A549 (cell line): ENCODE results near the gene POLR2L. TPM values are rescaled to one million over a fixed set of nuclear protein-coding genes. Genes with fewer than 3 reads are reported as not detected.

Experiments
- ATOH8 ChIP-seq: fragments of 250-450 bp; sonication (Bioruptor Pico); IDR thresholded peaks from 2 replicates; pipeline ENCODE4 v1.5.0; 2020; ENCODE audit warnings: low read depth, mild to moderate bottlenecking, moderate library complexity
- BHLHE40 ChIP-seq: IDR thresholded peaks from 2 replicates; pipeline ENCODE4 v1.6.1; 2012; ENCODE audit warnings: low read depth, low read length, inconsistent platforms
- CBX8 ChIP-seq: fragments of 200-600 bp; sonication (generic); IDR thresholded peaks from 2 replicates; pipeline ENCODE4 v1.6.1; 2016
- EHF ChIP-seq: fragments of 250-450 bp; sonication (Bioruptor Pico); IDR thresholded peaks from 2 replicates; pipeline ENCODE4 v1.5.0; 2020; ENCODE audit warnings: mild to moderate bottlenecking
- EHMT2 ChIP-seq: fragments of 200-600 bp; sonication (generic); IDR thresholded peaks from 2 replicates; pipeline ENCODE4 v1.6.1; 2016; ENCODE audit warnings: antibody characterized with exemption, low read depth, mild to moderate bottlenecking, moderate library complexity
- EP300 ChIP-seq, 2 experiments: fragments of >200 bp; sonication (Bioruptor Twin); formaldehyde crosslinking; IDR thresholded peaks; 2 replicates in 1 of 2; 3 replicates in 1 of 2; pipeline ENCODE4 v1.6.1; 2016 to 2017
- ESRRA ChIP-seq: fragments of 150-350 bp; IDR thresholded peaks from 2 replicates; pipeline ENCODE4 v1.6.1; 2014; ENCODE audit warnings: mild to moderate bottlenecking, low read length, borderline replicate concordance
- FOSL2 ChIP-seq, 2 experiments: fragments of 450-650 bp in 1 of 2; fragments of >200 bp in 1 of 2; sonication (Bioruptor Twin) in 1 of 2; formaldehyde crosslinking; IDR thresholded peaks; 2 replicates each; pipeline versions ENCODE4 v1.5.0 to v1.6.1; 2016 to 2020; ENCODE audit warnings: mild to moderate bottlenecking in 1 of 2, moderate library complexity in 1 of 2
- FOXS1 ChIP-seq: fragments of 250-450 bp; sonication (Bioruptor Pico); IDR thresholded peaks from 2 replicates; pipeline ENCODE4 v1.5.0; 2020; ENCODE audit warnings: mild to moderate bottlenecking, moderate library complexity
- GATA3 ChIP-seq: IDR thresholded peaks from 2 replicates; pipeline ENCODE4 v1.6.1; 2012; ENCODE audit warnings: borderline replicate concordance
- HDAC2 ChIP-seq: fragments of 200-600 bp; sonication (generic); IDR thresholded peaks from 2 replicates; pipeline ENCODE4 v1.6.1; 2016
- HOXA7 ChIP-seq: fragments of 250-450 bp; sonication (Bioruptor Pico); IDR thresholded peaks from 2 replicates; pipeline ENCODE4 v1.5.0; 2020; ENCODE audit warnings: mild to moderate bottlenecking, moderate library complexity
- HOXB13 ChIP-seq: fragments of 250-450 bp; sonication (Bioruptor Pico); IDR thresholded peaks from 2 replicates; pipeline ENCODE4 v1.5.0; 2020; ENCODE audit warnings: low read depth, mild to moderate bottlenecking, moderate library complexity
- HOXB5 ChIP-seq: fragments of 250-450 bp; sonication (Bioruptor Pico); IDR thresholded peaks from 2 replicates; pipeline ENCODE4 v1.5.0; 2020; ENCODE audit warnings: mild to moderate bottlenecking, moderate library complexity
- JUNB ChIP-seq: fragments of >200 bp; sonication (Bioruptor Twin); formaldehyde crosslinking; IDR thresholded peaks from 2 replicates; pipeline ENCODE4 v1.6.1; 2016
- KDM1A ChIP-seq: fragments of 200-600 bp; sonication (generic); IDR thresholded peaks from 2 replicates; pipeline ENCODE4 v1.6.1; 2016; ENCODE audit warnings: low read depth, mild to moderate bottlenecking
- KDM5A ChIP-seq: fragments of 200-600 bp; sonication (generic); IDR thresholded peaks from 2 replicates; pipeline ENCODE4 v1.6.1; 2016; ENCODE audit warnings: antibody characterized with exemption, mild to moderate bottlenecking
- MAX ChIP-seq: IDR thresholded peaks from 2 replicates; pipeline ENCODE4 v1.6.1; 2012
- MAZ ChIP-seq: fragments of 150-350 bp; IDR thresholded peaks from 2 replicates; pipeline ENCODE4 v1.6.1; 2014; ENCODE audit warnings: antibody characterized with exemption, low read depth, low read length, borderline replicate concordance
- NFE2L2 ChIP-seq: fragments of 150-350 bp; conservative IDR thresholded peaks from 2 replicates; pipeline ENCODE4 v1.6.1; 2014; ENCODE audit warnings: low read length
- POLR2A ChIP-seq: IDR thresholded peaks from 2 replicates; pipeline ENCODE4 v1.6.1; 2012; ENCODE audit warnings: mild to moderate bottlenecking, low read length
- POLR2AphosphoS2 ChIP-seq: conservative IDR thresholded peaks from 2 replicates; pipeline ENCODE4 v1.6.1; 2012; ENCODE audit warnings: low read length, improper control_type of control experiment, inconsistent platforms
- RAD21 ChIP-seq, 2 experiments: fragments of >200 bp in 1 of 2; sonication (Bioruptor Twin) in 1 of 2; formaldehyde crosslinking in 1 of 2; IDR thresholded peaks in 1 of 2; conservative IDR thresholded peaks in 1 of 2; 2 replicates in 1 of 2; 3 replicates in 1 of 2; pipeline ENCODE4 v1.6.1; 2012 to 2018; ENCODE audit warnings: inconsistent platforms in 1 of 2
- RARB ChIP-seq: fragments of 250-450 bp; sonication (Bioruptor Pico); IDR thresholded peaks from 2 replicates; pipeline ENCODE4 v1.8.0; 2021; ENCODE audit warnings: mild to moderate bottlenecking, moderate library complexity
- RCOR1 ChIP-seq: fragments of 150-350 bp; IDR thresholded peaks from 2 replicates; pipeline ENCODE4 v1.6.1; 2014; ENCODE audit warnings: antibody characterized with exemption, low read length, low read depth
- RFX5 ChIP-seq: fragments of 450-650 bp; IDR thresholded peaks from 2 replicates; pipeline ENCODE4 v1.7.1; 2014; ENCODE audit warnings: antibody characterized with exemption, mild to moderate bottlenecking, moderate library complexity
- RNF2 ChIP-seq: fragments of 200-600 bp; sonication (generic); IDR thresholded peaks from 2 replicates; pipeline ENCODE4 v1.6.1; 2016; ENCODE audit warnings: low read depth, mild to moderate bottlenecking, antibody characterized with exemption, moderate library complexity, borderline replicate concordance
- TFCP2L1 ChIP-seq: fragments of 250-450 bp; sonication (Bioruptor Pico); IDR thresholded peaks from 2 replicates; pipeline ENCODE4 v1.5.0; 2021; ENCODE audit warnings: mild to moderate bottlenecking
- ZC3H11A ChIP-seq: fragments of 450-650 bp; IDR thresholded peaks from 2 replicates; pipeline ENCODE4 v1.6.1; 2014; ENCODE audit warnings: antibody characterized with exemption, mild to moderate bottlenecking
- ZNF302 ChIP-seq: fragments of 250-450 bp; sonication (Bioruptor Pico); IDR thresholded peaks from 2 replicates; pipeline ENCODE4 v1.9.0; 2021; ENCODE audit warnings: inconsistent platforms, mild to moderate bottlenecking, moderate library complexity
- ZSCAN20 ChIP-seq: fragments of 250-450 bp; sonication (Bioruptor Pico); IDR thresholded peaks from 2 replicates; pipeline ENCODE4 v1.8.0; 2022; ENCODE audit warnings: mild to moderate bottlenecking, moderate library complexity
- polyA plus RNA-seq, 4 experiments: library from polyadenylated mRNA; depleted of rRNA in 3 of 4; stranded (reverse); fragments of >200 nt; fragmentation: RNase III in 1 of 4; extraction: RNeasy Plus Mini Kit Qiagen cat#74134 plus additional on column Dnase treatment in 1 of 4; gene quantifications; 2 replicates in 3 of 4; 3 replicates in 1 of 4; pipeline ENCODE4 v1.2.3, GENCODE V29; 2011 to 2017
- TF ChIP-seq, protein P1 (sequence below): fragments of >200 bp; sonication (Bioruptor Twin); formaldehyde crosslinking; IDR thresholded peaks from 3 replicates; pipeline ENCODE4 v1.6.1; 2016
- TF ChIP-seq, protein P2 (sequence below): IDR thresholded peaks from 2 replicates; pipeline ENCODE4 v1.6.1; 2012
- TF ChIP-seq, protein P3 (sequence below): fragments of 450-650 bp; IDR thresholded peaks from 2 replicates; pipeline ENCODE4 v1.6.1; 2014; ENCODE audit warnings: antibody characterized with exemption
- TF ChIP-seq, protein P4 (sequence below): fragments of >200 bp; sonication (Bioruptor Twin); formaldehyde crosslinking; IDR thresholded peaks from 3 replicates; pipeline ENCODE4 v1.5.1; 2016

The POLR2L gene
- polyA plus RNA-seq, 2 of the 4 experiments (the other 2 are of a cell fraction) = 140 to 773 TPM

DNA sequence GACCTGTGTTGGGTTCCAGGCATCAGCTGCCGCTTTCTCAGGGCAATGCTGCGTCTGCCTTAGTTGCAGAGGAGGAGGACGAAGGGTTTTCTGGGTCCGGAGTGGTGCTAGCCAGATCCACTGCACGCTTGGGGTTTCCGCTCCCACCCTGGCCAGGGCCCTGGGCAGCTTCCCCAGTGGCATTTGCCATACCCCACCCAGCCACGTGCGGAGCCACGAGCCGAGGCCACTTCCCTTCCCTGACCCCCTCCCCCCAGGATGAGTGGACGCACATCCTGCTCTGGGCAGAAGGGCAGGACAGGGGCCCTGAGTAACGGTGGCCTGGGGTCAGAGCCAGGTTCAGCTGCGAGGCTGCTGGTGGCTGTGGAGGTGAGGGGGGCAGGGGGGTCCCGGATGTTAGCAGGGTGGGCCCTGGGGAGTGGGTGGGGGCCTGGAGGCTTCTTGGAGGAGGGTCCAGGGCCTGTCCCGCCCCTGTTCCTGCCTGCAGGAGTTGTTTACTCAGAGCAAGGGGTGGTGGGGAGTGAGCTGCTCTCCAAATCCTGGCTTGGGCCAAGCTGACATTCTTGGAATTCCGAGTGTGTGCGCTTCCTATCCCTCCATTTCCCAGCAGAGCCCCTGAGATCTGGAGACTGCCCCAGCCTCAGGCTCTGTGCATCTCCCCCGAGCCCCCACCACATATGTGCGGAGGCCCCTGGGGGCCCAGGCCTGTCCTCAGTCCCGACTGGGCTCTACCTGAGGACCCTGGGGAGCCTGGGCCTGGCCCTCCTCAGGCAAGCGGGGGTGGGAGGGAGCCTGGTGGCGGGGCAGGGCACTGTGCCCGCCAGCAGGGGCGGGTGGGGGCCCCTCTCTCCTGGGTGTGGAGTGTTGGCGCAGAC is 1.7 kb upstream of the POLR2L start (continued):
- TF ChIP-seq NFE2L2 (no peak), POLR2AphosphoS2 (no peak; the same call in 1 of the 2 replicates), POLR2A (peak; percentile 56), RFX5 (no peak), BHLHE40 (peak; percentile 47; the same call in 1 of the 2 replicates), RAD21 (conservative IDR thresholded peaks at IDR 0.05 in 1 of 2, IDR thresholded peaks at IDR 0.05 in 1 of 2) (no peak), HOXB5 (CRISPR knock-in tag) (0 out of 2 replicates have a peak, but pooled peaks have one; percentile 44), CBX8 (no peak), GATA3 (peak; percentile 74), ESRRA (no peak), EP300 (IDR thresholded peaks at IDR 0.05) (peak in 1 of 2 experiments; percentile 45; a peak in 1 of 5 replicates), RCOR1 (no peak), RNF2 (no peak), HOXB13 (no peak), FOXS1 (CRISPR knock-in tag) (no peak), HDAC2 (no peak), TFCP2L1 (no peak), ZSCAN20 (CRISPR knock-in tag) (no peak), KDM5A (no peak), EHMT2 (no peak), KDM1A (no peak), JUNB (no peak), ATOH8 (CRISPR knock-in tag) (no peak), HOXA7 (no peak), ZNF302 (CRISPR knock-in tag) (no peak), EHF (CRISPR knock-in tag) (no peak), RARB (CRISPR knock-in tag) (0 out of 2 replicates have a peak, but pooled peaks have one; percentile 61), ZC3H11A (no peak), FOSL2 (IDR thresholded peaks at IDR 0.05) (no peak), FOSL2 (CRISPR knock-in tag; IDR thresholded peaks at IDR 0.05) (peak; percentile 60), MAZ (no peak), MAX (peak; percentile 99)
- TF ChIP-seq, protein P1, sequence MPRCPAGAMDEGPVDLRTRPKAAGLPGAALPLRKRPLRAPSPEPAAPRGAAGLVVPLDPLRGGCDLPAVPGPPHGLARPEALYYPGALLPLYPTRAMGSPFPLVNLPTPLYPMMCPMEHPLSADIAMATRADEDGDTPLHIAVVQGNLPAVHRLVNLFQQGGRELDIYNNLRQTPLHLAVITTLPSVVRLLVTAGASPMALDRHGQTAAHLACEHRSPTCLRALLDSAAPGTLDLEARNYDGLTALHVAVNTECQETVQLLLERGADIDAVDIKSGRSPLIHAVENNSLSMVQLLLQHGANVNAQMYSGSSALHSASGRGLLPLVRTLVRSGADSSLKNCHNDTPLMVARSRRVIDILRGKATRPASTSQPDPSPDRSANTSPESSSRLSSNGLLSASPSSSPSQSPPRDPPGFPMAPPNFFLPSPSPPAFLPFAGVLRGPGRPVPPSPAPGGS = peak; percentile 56; the same call in 2 of the 3 replicates
- TF ChIP-seq, protein P2, sequence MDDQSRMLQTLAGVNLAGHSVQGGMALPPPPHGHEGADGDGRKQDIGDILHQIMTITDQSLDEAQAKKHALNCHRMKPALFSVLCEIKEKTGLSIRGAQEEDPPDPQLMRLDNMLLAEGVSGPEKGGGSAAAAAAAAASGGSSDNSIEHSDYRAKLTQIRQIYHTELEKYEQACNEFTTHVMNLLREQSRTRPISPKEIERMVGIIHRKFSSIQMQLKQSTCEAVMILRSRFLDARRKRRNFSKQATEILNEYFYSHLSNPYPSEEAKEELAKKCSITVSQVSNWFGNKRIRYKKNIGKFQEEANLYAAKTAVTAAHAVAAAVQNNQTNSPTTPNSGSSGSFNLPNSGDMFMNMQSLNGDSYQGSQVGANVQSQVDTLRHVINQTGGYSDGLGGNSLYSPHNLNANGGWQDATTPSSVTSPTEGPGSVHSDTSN = peak; percentile 72
- TF ChIP-seq, protein P3, sequence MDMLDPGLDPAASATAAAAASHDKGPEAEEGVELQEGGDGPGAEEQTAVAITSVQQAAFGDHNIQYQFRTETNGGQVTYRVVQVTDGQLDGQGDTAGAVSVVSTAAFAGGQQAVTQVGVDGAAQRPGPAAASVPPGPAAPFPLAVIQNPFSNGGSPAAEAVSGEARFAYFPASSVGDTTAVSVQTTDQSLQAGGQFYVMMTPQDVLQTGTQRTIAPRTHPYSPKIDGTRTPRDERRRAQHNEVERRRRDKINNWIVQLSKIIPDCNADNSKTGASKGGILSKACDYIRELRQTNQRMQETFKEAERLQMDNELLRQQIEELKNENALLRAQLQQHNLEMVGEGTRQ = no peak
- TF ChIP-seq, protein P4, sequence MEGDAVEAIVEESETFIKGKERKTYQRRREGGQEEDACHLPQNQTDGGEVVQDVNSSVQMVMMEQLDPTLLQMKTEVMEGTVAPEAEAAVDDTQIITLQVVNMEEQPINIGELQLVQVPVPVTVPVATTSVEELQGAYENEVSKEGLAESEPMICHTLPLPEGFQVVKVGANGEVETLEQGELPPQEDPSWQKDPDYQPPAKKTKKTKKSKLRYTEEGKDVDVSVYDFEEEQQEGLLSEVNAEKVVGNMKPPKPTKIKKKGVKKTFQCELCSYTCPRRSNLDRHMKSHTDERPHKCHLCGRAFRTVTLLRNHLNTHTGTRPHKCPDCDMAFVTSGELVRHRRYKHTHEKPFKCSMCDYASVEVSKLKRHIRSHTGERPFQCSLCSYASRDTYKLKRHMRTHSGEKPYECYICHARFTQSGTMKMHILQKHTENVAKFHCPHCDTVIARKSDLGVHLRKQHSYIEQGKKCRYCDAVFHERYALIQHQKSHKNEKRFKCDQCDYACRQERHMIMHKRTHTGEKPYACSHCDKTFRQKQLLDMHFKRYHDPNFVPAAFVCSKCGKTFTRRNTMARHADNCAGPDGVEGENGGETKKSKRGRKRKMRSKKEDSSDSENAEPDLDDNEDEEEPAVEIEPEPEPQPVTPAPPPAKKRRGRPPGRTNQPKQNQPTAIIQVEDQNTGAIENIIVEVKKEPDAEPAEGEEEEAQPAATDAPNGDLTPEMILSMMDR = no peak
